Occipital lobe (tissue), 2 donors: ENCODE data around the gene PVALB. TPM values are rescaled to one million over a fixed set of nuclear protein-coding genes. Genes with fewer than 3 reads are reported as not detected.
A peak's percentile ranks its signal among the peaks of the same experiment; 100 is the strongest.

ENCODE experiments used
- DNase-seq: peaks from one replicate; lab custom pipeline; 2025; lab: John Stamatoyannopoulos, UW
- total RNA-seq: library from RNA; depleted of rRNA; stranded (reverse); fragments of >200 nt; gene quantifications from one replicate; pipeline ENCODE4 v1.2.3, GENCODE V29; 2014

Gene PVALB
- total RNA-seq, 1 donor from 2014 or later, result 0.62 TPM

- no peak for DNase-seq
Observed at GRCh38 chr22:36814801-36815200, 2.0 kb downstream of the PVALB start.

- DNase-seq, result no peak
Observed at GRCh38 chr22:36811094-36811800, 5.6 kb downstream of the PVALB start.

- DNase-seq, result no peak
Observed at GRCh38 chr22:36809351-36809750, 7.5 kb downstream of the PVALB start.

- DNase-seq, result no peak
Observed at GRCh38 chr22:36808721-36809344, 8.0 kb downstream of the PVALB start.

GRCh38 chr22:36807627-36808026 lies 9.2 kb downstream of the PVALB start:
- no peak for DNase-seq

GRCh38 chr22:36806835-36807234 lies 10.0 kb downstream of the PVALB start:
- no peak for DNase-seq

GRCh38 chr22:36803358-36803757 lies 13.5 kb downstream of the PVALB start:
- DNase-seq, result no peak

GRCh38 chr22:36798674-36799066 lies 18.2 kb downstream of the PVALB start:
- DNase-seq, result no peak

- no peak for DNase-seq
Observed at GRCh38 chr22:36797911-36798673, 18.7 kb downstream of the PVALB start.

- no peak for DNase-seq
Observed at GRCh38 chr22:36797374-36797773, 19.5 kb downstream of the PVALB start.

GRCh38 chr22:36796552-36797175 lies 20.2 kb downstream of the PVALB start:
- no peak for DNase-seq

- no peak for DNase-seq
Observed at GRCh38 chr22:36795633-36796032, 21.2 kb downstream of the PVALB start.

- DNase-seq, result no peak
Observed at GRCh38 chr22:36790648-36791047, 26.2 kb downstream of the PVALB start.

- DNase-seq, result no peak
Observed at GRCh38 chr22:36787204-36787988, 29.4 kb downstream of the PVALB start.

- no peak for DNase-seq
Observed at GRCh38 chr22:36783743-36784142, 33.1 kb downstream of the PVALB start.

- DNase-seq, result peak; percentile 65
Observed at GRCh38 chr22:36781656-36782627, 34.9 kb downstream of the PVALB start.

- no peak for DNase-seq
Observed at GRCh38 chr22:36778020-36778419, 38.8 kb downstream of the PVALB start.

GRCh38 chr22:36776722-36777121 lies 40.1 kb downstream of the PVALB start:
- no peak for DNase-seq

GRCh38 chr22:36775964-36776669 lies 40.7 kb downstream of the PVALB start, which contains the start of gene IFT27:
Gene IFT27, minus strand, starts transcription at chr22:36776119. Its CDS starts 412 bp downstream, at chr22:36775707.
- peak; percentile 98 for DNase-seq
